ENCODE data around the gene CACNA1I.

DNA sequence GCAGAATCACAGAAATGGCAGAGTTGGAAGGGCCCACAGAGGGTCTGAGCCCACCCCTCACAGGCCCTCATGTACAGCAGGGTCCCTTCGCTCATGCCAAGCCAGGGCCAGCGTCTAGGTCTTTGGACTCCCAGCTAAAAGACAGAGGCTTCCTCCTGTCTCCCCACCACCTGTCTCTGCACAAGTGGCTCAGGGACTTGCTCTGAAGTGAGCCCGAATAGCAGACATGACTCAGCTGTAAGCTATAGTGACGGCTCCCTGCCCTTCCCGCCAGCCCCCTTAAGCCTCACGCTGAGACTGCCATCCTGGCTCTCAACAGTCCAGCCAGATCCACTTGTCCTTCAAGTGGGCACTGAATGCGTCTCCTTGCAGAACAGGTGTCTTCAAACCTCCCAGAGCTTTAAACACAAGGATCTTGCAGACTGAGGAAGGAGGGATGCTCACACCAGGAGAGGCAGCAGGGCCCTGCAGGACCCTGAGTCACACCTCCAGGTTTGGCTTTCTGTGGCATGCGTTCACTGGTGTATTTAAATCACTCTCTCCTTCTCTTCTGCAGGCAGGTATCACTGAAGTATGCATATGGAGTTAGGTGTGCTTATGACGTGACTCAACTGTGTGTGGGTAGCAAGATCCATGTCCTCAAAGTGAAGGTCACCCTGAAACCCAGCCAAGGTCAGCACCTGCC is 154.9 kb downstream of the CACNA1I start:
- TF ChIP-seq, protein P1, sequence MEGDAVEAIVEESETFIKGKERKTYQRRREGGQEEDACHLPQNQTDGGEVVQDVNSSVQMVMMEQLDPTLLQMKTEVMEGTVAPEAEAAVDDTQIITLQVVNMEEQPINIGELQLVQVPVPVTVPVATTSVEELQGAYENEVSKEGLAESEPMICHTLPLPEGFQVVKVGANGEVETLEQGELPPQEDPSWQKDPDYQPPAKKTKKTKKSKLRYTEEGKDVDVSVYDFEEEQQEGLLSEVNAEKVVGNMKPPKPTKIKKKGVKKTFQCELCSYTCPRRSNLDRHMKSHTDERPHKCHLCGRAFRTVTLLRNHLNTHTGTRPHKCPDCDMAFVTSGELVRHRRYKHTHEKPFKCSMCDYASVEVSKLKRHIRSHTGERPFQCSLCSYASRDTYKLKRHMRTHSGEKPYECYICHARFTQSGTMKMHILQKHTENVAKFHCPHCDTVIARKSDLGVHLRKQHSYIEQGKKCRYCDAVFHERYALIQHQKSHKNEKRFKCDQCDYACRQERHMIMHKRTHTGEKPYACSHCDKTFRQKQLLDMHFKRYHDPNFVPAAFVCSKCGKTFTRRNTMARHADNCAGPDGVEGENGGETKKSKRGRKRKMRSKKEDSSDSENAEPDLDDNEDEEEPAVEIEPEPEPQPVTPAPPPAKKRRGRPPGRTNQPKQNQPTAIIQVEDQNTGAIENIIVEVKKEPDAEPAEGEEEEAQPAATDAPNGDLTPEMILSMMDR (conservative IDR thresholded peaks at IDR 0.05; ENCODE audit: low read depth, low read length) = no peak
- no peak for TF ChIP-seq EZH2 (IDR thresholded peaks at IDR 0.05; ENCODE audit: borderline replicate concordance, low read depth, low read length, poor library complexity, severe bottlenecking)
